H1 (cell line): Measurements from ENCODE around the gene GPC1. TPM values are rescaled to one million over a fixed set of nuclear protein-coding genes. Genes with fewer than 3 reads are reported as not detected.

Experiments
- CHD7 ChIP-seq: fragments of 300-600 bp; sonication (generic); IDR thresholded peaks from 2 replicates; pipeline ENCODE4 v1.7.1; 2012; ENCODE audit warnings: low read length, moderate library complexity, mild to moderate bottlenecking, inconsistent platforms; ENCODE audit not compliant: insufficient replicate concordance
- MAFK ChIP-seq: IDR thresholded peaks from 2 replicates; pipeline ENCODE4 v1.6.1; 2012; ENCODE audit warnings: low read depth, mild to moderate bottlenecking, improper control_type of control experiment, low read length
- NRF1 ChIP-seq: IDR thresholded peaks from 2 replicates; pipeline ENCODE4 v1.6.1; 2011; ENCODE audit warnings: mild to moderate bottlenecking, low read depth, low read length, improper control_type of control experiment
- RXRA ChIP-seq: IDR thresholded peaks from 2 replicates; pipeline ENCODE4 v1.6.1; 2011; ENCODE audit warnings: low read depth, mild to moderate bottlenecking, low read length, moderate library complexity; ENCODE audit not compliant: insufficient read depth
- USF2 ChIP-seq: IDR thresholded peaks from 2 replicates; pipeline ENCODE4 v1.6.1; 2011; ENCODE audit warnings: low read length, improper control_type of control experiment
- polyA plus RNA-seq, 7 experiments: library from polyadenylated mRNA; depleted of rRNA in 3 of 7; stranded (reverse) in 5 of 7; unstranded in 2 of 7; fragments of >200 nt in 5 of 7; fragments of 200-250 nt in 2 of 7; gene quantifications; 1 replicate in 5 of 7; 2 replicates in 1 of 7; 4 replicates in 1 of 7; pipeline versions ENCODE4 v1.2.1 to v1.2.3, GENCODE V29; 2011 to 2013; ENCODE audit warnings: missing spikeins in 2 of 7, mixed read lengths in 2 of 7
- total RNA-seq: library from RNA; stranded (reverse); fragmentation: NEBNext Ultra II Directional; extraction: Animal tissue kit (Norgen Biotek cat#: 25700); gene quantifications from 2 replicates; pipeline ENCODE4 v1.2.1, GENCODE V29; 2021

Gene GPC1
- total and polyA plus RNA-seq, 2 of the 8 experiments (the other 6 are each of a cell fraction or from before 2014, with no cell fraction given): 21.9 to 28.3 TPM

- no peak for TF ChIP-seq CHD7
- TF ChIP-seq RXRA: no peak
- TF ChIP-seq USF2: no peak
- no peak for TF ChIP-seq MAFK
- TF ChIP-seq NRF1: no peak
These were observed 14.1 kb upstream of the GPC1 start (continued) for GRCh38 chr2:240421381-240421780.
